ENCODE results near the gene NKX1-2.

The NKX1-2 gene

DNA sequence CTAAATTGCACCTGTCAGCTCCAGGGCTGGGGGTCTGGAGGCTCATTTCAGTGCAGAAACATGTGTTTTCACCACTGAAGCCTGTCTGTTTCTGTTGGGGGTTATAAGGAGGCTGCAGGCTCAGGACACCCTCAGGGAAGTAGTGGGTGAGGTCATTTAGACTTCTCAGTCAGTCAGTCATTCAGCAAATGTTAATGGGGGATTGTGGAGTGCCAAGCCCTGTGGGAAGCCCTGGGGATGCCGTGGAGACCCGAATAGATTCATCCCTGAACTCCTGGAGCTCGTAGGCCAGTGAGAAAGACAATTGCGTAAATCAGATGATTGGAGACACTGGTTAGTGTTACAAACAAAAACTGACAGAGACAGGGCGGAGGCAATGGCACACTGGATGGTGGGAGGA is 31.0 kb upstream of the NKX1-2 start:
- no peaks in the 10 kb centered on the region for H3K4me1 ChIP-seq
- H3K9me3 ChIP-seq = no peaks in the 10 kb centered on the region
- no peaks in the 10 kb centered on the region for H3K27me3 ChIP-seq
- no peaks in the 10 kb centered on the region for H3K36me3 ChIP-seq
- DNase-seq = no peak
- TF ChIP-seq, protein P1, sequence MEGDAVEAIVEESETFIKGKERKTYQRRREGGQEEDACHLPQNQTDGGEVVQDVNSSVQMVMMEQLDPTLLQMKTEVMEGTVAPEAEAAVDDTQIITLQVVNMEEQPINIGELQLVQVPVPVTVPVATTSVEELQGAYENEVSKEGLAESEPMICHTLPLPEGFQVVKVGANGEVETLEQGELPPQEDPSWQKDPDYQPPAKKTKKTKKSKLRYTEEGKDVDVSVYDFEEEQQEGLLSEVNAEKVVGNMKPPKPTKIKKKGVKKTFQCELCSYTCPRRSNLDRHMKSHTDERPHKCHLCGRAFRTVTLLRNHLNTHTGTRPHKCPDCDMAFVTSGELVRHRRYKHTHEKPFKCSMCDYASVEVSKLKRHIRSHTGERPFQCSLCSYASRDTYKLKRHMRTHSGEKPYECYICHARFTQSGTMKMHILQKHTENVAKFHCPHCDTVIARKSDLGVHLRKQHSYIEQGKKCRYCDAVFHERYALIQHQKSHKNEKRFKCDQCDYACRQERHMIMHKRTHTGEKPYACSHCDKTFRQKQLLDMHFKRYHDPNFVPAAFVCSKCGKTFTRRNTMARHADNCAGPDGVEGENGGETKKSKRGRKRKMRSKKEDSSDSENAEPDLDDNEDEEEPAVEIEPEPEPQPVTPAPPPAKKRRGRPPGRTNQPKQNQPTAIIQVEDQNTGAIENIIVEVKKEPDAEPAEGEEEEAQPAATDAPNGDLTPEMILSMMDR (IDR thresholded peaks at IDR 0.05; ENCODE audit: low read depth, low read length) = no peak
- no peak overlapping the region for H3K4me3 ChIP-seq (ENCODE audit: low read depth, low read length)

DNA sequence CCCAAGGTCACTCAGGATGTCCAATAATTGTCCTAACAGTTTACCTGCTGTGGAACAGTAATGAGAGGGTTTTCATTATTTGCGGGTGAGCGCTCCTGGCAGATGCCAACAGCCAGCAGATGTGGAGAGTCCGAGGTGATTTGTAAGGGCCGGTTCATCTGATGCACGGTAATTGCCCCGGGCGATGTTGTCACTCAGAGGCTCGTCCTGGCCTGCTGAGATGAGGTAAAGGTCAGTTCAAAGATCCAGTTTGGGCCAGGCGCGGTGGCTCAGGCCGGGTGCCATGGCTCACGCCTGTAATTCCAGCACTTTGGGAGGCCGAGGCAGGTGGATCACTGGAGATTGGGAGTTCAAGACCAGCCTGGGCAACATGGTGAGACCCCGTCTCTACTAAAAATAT is 28.7 kb upstream of the NKX1-2 start:
- no peaks in the 10 kb centered on the region for H3K9me3 ChIP-seq
- DNase-seq = no peak
- no peak overlapping the region for H3K4me3 ChIP-seq (ENCODE audit: low read depth, low read length)
- TF ChIP-seq, protein P1 (IDR thresholded peaks at IDR 0.05; ENCODE audit: low read depth, low read length) = no peak
- H3K4me1 ChIP-seq = no peaks in the 10 kb centered on the region
- no peaks in the 10 kb centered on the region for H3K36me3 ChIP-seq
- H3K27me3 ChIP-seq = no peaks in the 10 kb centered on the region

DNA sequence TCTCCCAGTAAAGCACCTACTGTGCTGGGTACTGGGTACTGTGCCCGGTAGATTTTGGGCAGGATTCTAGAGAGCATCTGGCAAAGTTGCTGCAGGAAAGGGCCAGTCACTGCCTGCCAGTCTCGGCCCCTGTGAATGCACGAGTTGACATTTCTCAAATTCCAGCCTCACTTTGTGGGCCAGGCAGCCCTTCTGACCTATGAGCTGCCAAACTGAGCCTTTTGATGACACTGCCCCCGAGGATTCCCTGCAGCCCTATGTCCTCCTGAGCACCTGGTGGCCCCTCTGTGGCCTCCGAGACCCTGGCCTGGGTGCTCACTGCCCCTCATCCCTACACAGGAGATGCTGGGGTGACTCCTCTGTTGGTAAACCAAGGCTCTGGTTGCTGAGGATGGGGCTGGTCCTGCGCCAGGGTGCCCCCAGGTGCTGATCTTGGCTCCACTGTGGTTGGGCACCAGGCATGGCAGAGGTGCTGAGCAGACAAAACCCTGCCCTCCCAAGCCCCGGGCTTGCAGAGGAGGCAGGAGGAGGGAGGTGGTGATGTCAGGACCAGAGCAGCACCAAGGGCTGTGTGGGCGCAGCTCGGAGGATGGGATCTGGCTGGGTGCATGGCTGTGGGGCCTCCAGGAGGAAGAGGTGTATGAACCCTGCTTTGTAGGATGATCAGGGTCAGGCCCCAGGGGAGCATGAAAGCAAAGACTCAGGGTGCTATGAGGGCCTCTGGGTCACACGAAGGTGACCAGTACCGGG is 28.0 kb upstream of the NKX1-2 start:
- Histone ChIP-seq H3K4me3 (ENCODE audit: low read depth, low read length) (no peak overlapping the region), H3K36me3 (no peaks in the 10 kb centered on the region), H3K9me3 (no peaks in the 10 kb centered on the region), H3K27me3 (no peaks in the 10 kb centered on the region), H3K4me1 (no peaks in the 10 kb centered on the region)
- TF ChIP-seq, protein P1 (IDR thresholded peaks at IDR 0.05; ENCODE audit: low read depth, low read length) = no peak
- DNase-seq = no peak

DNA sequence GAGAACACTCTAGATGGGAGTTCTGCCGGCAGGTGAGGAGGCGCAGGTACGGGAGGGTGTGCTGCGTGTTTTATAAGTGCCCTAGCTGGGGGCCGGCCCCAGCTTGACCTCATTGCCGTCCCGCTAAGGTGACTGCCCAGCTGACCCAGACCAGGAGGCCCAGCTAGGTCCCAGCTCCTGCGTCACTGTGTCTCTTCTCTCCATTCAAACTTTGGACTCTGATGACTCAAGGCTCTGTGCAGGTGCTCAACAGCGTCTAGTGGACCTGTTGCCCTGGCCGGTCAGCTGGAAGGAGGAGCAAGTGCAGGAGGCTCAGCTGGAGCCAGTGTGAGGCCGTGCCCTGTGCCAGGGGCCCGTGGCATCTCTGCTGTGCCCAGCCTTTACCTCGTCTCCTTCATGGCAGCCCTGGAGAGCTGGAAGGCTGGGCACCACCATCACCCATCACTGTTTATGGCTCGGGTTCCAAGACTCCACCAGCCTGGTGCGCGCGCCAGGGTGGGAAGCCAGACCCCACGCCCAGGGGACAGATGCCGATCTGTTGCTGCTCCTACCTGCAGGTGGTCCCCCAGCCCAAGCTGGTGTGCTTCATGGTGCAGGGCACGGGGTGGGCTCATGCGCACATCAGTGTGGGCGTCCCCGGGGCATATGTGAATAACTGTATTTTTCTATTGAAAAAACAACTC is 26.3 kb upstream of the NKX1-2 start:
- DNase-seq = no peak
- Histone ChIP-seq H3K4me3 (ENCODE audit: low read depth, low read length) (no peak overlapping the region), H3K9me3 (no peaks in the 10 kb centered on the region), H3K36me3 (no peaks in the 10 kb centered on the region), H3K27me3 (no peaks in the 10 kb centered on the region), H3K4me1 (no peaks in the 10 kb centered on the region)
- TF ChIP-seq, protein P1 (IDR thresholded peaks at IDR 0.05; ENCODE audit: low read depth, low read length) = no peak

DNA sequence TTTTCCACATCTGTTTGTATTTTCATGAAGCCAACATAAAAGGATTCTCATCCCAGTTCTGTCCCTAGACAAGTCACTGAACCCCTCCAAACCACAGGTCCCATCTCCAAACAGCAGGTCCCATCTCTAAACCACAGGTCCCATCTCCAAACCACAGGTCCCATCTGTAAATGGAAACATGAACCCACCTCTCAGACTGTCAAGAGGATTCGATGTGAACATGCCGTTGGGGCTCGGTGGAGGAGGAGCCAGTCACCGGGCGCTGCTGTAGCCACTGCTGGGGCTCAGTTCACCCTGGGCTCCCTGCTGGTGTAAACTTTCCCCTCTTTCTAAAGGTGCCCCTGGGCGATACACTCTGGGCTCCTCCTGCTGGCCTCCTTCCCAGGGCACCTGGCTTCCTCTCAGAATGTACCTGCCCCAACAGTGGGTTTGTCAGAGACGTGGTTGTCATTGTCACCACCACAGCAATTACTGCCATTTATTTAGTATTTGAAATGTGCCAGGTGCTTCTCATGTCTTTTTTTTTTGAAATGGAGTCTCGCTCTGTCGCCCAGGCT is 24.8 kb upstream of the NKX1-2 start:
- H3K27me3 ChIP-seq = no peaks in the 10 kb centered on the region
- H3K9me3 ChIP-seq = no peaks in the 10 kb centered on the region
- TF ChIP-seq, protein P1 (IDR thresholded peaks at IDR 0.05; ENCODE audit: low read depth, low read length) = no peak
- no peaks in the 10 kb centered on the region for H3K36me3 ChIP-seq
- no peaks in the 10 kb centered on the region for H3K4me1 ChIP-seq
- no peak overlapping the region for H3K4me3 ChIP-seq (ENCODE audit: low read depth, low read length)
- DNase-seq = no peak

DNA sequence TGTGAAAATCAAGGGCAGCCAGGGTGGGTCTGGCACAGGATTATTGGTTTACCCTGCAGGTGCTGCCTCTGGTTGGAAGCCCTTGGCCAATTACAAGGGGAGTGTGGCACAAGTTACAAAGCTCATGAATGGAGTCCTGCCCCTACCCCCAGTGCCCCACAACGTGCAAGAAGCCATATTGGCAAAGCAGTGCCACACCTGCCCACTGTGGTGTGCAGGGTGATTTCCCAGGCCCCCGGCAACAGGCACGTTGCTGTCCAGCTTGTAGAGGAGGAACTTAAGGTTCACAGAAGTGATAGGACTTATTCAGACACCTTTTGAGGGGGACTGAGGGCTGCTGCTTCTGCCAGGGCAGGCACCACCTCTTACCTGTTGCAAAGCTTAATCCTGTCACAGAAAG is 23.2 kb upstream of the NKX1-2 start:
- no peak overlapping the region for H3K4me3 ChIP-seq (ENCODE audit: low read depth, low read length)
- TF ChIP-seq, protein P1 (IDR thresholded peaks at IDR 0.05; ENCODE audit: low read depth, low read length) = no peak
- no peaks in the 10 kb centered on the region for H3K27me3 ChIP-seq
- H3K9me3 ChIP-seq = no peaks in the 10 kb centered on the region
- H3K36me3 ChIP-seq = no peaks in the 10 kb centered on the region
- no peak for DNase-seq
- H3K4me1 ChIP-seq = no peaks in the 10 kb centered on the region
